ENCODE data around the gene THUMPD1.
"Not testable (repeated sequence)": the region's sequence is repeated elsewhere in the genome, so short reads cannot be mapped to it uniquely, and the experiment has no call there.

Gene THUMPD1, protein sequence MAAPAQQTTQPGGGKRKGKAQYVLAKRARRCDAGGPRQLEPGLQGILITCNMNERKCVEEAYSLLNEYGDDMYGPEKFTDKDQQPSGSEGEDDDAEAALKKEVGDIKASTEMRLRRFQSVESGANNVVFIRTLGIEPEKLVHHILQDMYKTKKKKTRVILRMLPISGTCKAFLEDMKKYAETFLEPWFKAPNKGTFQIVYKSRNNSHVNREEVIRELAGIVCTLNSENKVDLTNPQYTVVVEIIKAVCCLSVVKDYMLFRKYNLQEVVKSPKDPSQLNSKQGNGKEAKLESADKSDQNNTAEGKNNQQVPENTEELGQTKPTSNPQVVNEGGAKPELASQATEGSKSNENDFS

DNA sequence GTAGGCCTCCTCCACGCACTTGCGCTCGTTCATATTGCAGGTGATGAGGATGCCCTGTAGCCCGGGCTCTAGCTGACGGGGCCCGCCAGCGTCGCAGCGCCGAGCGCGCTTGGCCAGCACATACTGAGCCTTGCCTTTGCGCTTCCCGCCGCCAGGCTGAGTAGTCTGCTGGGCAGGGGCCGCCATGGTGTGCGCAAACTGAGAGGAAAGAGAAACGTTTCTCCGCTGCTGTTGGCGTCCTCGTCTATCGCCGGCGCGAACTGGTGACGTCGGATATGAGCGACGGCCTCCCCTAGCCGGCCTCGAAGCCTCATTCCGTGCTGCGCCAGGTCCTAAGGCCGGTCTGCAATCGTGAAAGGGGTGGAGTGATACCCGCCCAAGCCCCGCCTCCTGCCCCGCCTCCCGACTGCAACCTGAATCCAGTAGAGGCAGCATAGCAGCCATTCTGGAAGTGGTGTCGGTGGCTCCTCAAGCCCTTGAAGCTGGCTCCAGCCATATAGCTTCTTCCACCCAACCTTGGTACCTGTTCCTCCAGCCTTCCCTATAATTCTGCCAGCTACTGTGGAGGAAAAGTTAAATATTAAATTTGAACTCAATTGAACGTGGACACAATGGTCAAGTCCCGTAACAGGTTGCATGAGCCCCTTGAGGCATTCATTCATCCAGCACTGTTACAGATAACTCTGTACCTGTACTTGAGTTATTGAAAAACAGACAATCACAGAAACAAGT lies at the start of gene THUMPD1:
Gene THUMPD1 (minus strand): TSS at position 265 of the 732 bp plus-strand sequence. CDS start 79 bp downstream, at position 186.
- intact Hi-C loops (cut with DNase I), result no loop called here
- DNase-seq, result peak; percentile 90 to 99 (median 96)

GRCh38 chr16:20789130-20789529 lies 47.5 kb upstream of the THUMPD1 start:
- intact Hi-C loops (cut with DNase I), result no loop called here
- no peak for DNase-seq

DNA sequence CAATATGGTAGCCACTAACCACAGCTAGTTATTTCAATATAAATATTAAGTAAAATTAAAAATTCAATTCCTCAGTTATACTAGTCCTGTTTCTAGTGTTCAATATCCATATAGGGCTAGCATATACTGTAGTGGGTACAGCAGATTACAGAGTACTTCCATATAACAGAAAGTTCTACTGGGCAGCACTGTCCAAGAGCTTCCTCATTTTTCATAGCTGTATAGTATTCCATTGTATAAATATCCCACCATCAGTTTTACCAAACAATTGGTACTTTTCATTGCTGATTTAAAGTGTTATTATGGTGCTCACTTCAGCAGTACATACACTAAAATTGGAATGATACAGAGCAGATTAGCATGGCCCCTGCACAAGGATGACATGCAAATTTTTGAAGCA lies 42.6 kb upstream of the THUMPD1 start:
- intact Hi-C loops (cut with DNase I), result no loop called here
- no peak for DNase-seq

- DNase-seq, result no peak
- intact Hi-C loops (cut with DNase I), result no loop called here
Observed at GRCh38 chr16:20782470-20782869, 40.9 kb upstream of the THUMPD1 start.

DNA sequence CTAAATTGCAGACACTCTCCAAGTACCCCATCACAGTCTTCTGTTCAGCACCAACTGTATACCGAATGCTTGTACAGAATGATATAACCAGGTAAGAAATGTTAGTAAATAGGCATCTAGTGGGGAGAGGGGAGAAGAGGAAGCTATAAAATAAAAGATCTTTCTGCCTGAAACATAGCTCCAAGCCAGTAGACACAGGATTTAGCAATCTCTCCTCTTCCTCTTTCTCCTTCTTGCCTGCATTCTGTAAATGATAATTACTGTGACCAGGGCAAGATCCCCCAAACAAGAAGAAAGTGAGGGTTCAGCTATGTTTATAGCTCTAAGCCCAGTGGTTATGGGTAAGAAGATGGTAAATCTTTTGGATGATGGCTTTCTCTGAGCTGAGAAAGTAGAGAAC lies 40.1 kb upstream of the THUMPD1 start:
- DNase-seq, result no peak
- intact Hi-C loops (cut with DNase I), result no loop called here

GRCh38 chr16:20774703-20775362 lies 33.2 kb upstream of the THUMPD1 start:
- intact Hi-C loops (cut with DNase I), result no loop called here
- peak in 25 of 42 donors; percentile 5 to 57 (median 18) for DNase-seq

- intact Hi-C loops (cut with DNase I), result no loop called here
- no peak for DNase-seq
Observed at GRCh38 chr16:20773679-20774078, 32.1 kb upstream of the THUMPD1 start.

DNA sequence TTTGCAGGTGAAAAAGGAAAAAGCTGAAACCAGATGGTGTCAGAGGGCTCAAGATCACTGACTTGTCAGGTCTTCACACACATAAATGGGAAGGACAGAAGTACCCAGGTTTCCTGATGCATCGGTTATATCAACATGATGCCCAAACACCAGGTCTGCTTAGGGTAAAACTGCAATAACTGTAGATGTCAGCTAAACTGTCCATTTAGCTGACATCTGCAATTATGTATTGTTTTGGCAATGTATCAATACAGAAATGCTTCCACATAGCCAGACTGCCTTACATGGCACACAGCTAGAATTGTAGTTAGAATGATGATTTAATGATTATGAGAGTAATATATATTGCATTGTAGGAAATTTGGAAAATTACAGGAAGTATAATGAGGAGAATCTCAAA lies 27.2 kb upstream of the THUMPD1 start:
- DNase-seq, result no peak
- intact Hi-C loops (cut with DNase I), result no loop called here

DNA sequence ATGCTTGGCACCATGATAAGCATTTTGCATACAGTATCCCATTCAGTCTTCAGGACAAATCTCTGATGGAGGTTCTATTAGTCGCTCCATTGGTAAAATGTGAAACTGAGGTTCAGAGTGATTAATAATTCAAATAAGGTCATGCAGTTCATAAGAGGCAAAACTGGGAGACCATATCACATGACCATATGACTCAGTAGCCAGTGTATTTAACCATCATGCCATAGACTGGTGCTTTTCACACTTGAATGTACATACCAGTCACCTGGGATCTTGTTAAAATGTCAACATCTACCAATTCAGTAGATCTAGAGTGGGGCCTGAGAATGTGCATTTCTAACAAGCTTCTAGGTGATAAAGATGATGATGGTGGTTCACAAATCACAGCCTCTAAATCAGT lies 26.5 kb upstream of the THUMPD1 start:
- intact Hi-C loops (cut with DNase I), result no loop called here
- DNase-seq, result no peak

DNA sequence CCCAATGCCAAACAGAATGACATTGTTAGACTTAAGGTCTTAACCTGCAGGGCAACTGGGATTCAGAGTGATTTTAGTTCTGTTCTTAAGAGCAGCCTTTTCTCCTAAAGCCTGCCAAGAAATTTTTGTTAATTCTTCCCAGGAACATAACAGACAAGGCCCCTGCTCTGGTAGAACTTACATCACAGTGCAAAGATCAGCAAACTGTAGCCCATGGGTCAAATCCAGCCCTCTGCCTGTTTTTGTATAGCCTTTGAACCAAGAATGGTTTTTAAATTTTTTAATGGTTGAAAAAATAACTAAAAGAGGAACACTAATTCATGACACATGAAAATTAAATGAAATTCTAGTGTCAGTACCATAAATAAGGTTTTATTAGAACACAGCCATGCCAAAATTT lies 26.0 kb upstream of the THUMPD1 start:
- DNase-seq, result no peak
- intact Hi-C loops (cut with DNase I), result no loop called here

GRCh38 chr16:20766294-20766693 lies 24.7 kb upstream of the THUMPD1 start:
- no peak for DNase-seq
- intact Hi-C loops (cut with DNase I), result no loop called here

DNA sequence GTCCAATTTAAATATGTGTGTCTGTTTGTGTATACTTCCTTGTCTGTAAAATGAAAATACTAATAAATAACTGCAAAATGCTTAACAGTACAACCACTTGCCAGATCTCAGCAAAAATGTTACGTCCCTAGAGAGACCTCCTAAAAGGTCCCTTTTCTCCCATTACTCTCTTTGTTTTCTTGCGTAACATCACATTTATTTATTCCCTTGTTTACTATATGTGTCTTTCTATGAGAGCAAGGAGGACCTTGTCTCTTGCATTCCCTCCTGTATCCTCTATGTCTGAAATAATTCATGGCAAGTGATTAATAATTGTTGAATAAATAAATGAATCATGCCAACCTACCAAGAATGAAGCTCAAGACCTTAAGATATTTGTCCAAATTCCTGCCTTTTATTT lies 24.1 kb upstream of the THUMPD1 start:
- intact Hi-C loops (cut with DNase I), result no loop called here
- DNase-seq, result no peak

- intact Hi-C loops (cut with DNase I), result not testable (repeated sequence)
Observed at GRCh38 chr16:20764448-20764847, 22.8 kb upstream of the THUMPD1 start.

GRCh38 chr16:20763461-20764232 lies 22.0 kb upstream of the THUMPD1 start, which contains the start of gene ACSM3:
TSS of gene ACSM3 (plus strand) at chr16:20764014. CDS start at chr16:20770035, 6,021 bp downstream.
- intact Hi-C loops (cut with DNase I), result no loop called here
- peak in 18 of 42 donors; percentile 5 to 47 (median 24) for DNase-seq

More at GRCh38 chr16:20764448-20764847, 22.8 kb upstream of the THUMPD1 start:
- DNase-seq, result not testable (repeated sequence)

GRCh38 chr16:20762404-20763123 lies 20.9 kb upstream of the THUMPD1 start:
- DNase-seq, result no peak

DNA sequence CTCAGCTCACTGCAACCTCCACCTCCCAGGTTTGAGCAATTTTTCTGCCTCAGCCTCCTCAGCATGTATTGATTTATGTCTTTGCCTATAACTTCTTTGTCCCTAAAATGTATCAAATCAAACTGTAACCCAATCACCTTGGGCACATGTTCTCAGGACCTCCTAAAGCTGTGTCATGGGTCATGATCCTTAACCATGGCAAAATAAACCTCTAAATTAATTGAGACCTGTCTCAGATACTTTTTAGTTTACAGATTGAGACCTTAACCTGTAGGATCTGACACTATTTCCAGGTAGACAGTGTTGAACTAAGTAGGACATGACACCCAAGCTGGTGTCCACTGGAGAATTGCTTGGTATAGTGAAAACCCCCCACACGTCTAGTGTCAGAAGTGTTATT lies 19.6 kb upstream of the THUMPD1 start:
- intact Hi-C loops (cut with DNase I), result no loop called here
- DNase-seq, result no peak

More at GRCh38 chr16:20762404-20763123, 20.9 kb upstream of the THUMPD1 start:
- intact Hi-C loops (cut with DNase I), result no loop called here

GRCh38 chr16:20760346-20760745 lies 18.7 kb upstream of the THUMPD1 start:
- DNase-seq, result no peak
- intact Hi-C loops (cut with DNase I), result no loop called here

DNA sequence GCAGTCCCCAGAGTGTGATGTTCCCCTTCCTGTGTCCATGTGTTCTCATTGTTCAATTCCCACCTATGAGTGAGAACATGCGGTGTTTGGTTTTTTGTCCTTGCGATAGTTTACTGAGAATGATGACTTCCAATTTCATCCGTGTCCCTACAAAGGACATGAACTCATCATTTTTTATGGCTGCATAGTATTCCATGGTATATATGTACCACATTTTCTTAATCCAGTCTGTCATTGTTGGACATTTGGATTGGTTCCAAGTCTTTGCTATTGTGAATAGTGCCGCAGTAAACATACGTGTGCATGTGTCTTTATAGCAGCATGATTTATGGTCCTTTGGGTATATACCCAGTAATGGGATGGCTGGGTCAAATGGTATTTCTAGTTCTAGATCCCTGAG lies 14.2 kb upstream of the THUMPD1 start:
- intact Hi-C loops (cut with DNase I); DNase-seq: not testable (repeated sequence)

Measured in head of caudate nucleus (tissue), 42 donors.